Measurements from ENCODE around the gene LRRC74B. TPM values are rescaled to one million over a fixed set of nuclear protein-coding genes. Genes with fewer than 3 reads are reported as not detected.
A peak's percentile ranks its signal among the peaks of the same experiment; 100 is the strongest.

The LRRC74B gene
- polyA plus RNA-seq, 12 donors = 0.05 to 0.48 (median 0.17) TPM; not detected in 2

GRCh38 chr22:21102659-21103267 is 57.0 kb downstream of the LRRC74B start:
- DNase-seq = peak; percentile 38

DNA sequence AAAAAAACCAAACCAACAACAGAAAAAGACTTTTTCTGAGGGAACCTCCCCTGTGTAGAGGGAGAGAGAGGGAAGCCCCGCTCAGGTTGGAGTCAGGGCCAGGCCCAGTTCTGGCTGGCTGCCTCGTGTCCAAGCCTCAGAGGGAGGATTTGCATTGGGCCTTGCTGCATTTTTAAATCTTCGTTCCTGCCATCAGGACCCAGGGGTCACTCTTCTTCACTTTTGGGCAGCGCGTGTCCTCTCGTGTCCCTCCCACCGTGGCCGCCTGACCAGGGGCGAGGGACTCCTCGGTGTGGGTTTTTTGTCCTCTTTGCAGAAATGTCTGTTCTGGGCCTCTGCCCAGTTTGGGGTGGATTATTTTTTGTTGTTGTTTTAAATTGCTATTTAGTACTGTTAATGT is 57.9 kb downstream of the LRRC74B start:
- DNase-seq = peak; percentile 12

DNA sequence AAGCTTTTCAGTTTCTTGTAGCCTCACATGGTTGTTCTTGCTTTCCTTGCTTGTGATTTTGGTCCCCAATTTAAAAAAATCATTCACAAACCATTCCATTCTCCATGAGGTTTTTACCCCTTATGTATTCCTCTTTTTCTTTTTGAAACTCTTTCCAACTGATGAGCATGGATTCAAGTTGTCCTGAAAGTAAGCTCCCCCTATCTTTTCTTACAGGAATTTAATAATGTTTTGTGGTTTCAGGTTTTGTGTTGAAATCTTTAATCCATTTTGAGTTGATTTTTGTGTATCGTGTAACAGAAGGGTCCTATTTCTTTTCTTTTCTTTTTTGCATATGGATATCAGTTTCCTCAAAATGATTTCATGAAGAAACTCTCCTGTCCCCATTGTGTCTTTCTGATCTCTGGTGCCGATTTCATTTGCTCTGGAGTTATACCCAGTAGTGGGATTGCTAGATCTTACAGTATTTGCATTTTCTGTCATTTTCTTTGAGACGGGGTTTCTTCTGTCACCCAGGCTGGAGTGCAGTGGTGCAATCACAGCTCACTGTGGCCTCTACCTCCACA is 58.5 kb downstream of the LRRC74B start:
- peak; percentile 2 for DNase-seq

DNA sequence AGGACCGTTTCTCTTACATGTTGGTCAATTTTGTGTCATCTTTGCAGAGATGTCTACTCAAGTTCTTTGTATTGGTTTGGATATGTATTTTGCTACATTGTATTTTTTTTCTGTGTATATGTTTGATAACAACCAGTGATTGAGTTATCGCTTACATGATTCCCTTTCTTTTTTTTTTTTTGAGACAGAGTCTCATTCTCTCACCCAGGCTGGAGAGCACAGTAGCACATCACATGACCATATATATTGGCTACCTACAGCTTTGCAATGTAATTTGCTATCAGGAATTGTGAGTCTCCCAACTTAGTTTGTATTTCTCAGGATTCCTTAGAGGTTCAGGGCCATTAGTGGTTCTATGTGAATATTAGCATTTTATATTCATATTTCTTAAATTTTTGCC is 59.5 kb downstream of the LRRC74B start:
- DNase-seq = no peak

- no peak for DNase-seq
These were observed 60.3 kb downstream of the LRRC74B start for GRCh38 chr22:21106000-21106399.

GRCh38 chr22:21108379-21109115 is 62.8 kb downstream of the LRRC74B start:
- no peak for DNase-seq

Other genes starting within 250 kb of the LRRC74B start
- gene PI4KA, start 187.1 kb upstream of the LRRC74B start, polyA plus RNA-seq (ENCODE audit: insufficient read length in 12 of 12) = 10 to 100 TPM in 11 of 12 donors, not detected in 1; 27.8 to 52.1 (median 31.0) TPM
- 100 to 1,000 TPM in 1 of 12 donors, 10 to 100 TPM in 11; 22.7 to 131 (median 27.9) TPM for gene SNAP29, start 186.9 kb upstream of the LRRC74B start, polyA plus RNA-seq (ENCODE audit: insufficient read length in 12 of 12)
- gene CRKL, start 128.5 kb upstream of the LRRC74B start, polyA plus RNA-seq (ENCODE audit: insufficient read length in 12 of 12) = 10 to 100 TPM in 11 of 12 donors, not detected in 1; 44.7 to 57.0 (median 51.8) TPM
- under 1 TPM in 10 of 12 donors, not detected in 2; 0.19 to 0.65 (median 0.42) TPM for gene AIFM3, start 78.7 kb upstream of the LRRC74B start, polyA plus RNA-seq (ENCODE audit: insufficient read length in 12 of 12)
- gene LZTR1, start 63.6 kb upstream of the LRRC74B start, polyA plus RNA-seq (ENCODE audit: insufficient read length in 12 of 12) = 10 to 100 TPM in 11 of 12 donors, not detected in 1; 30.9 to 59.6 (median 34.9) TPM
- gene THAP7, start 43.8 kb upstream of the LRRC74B start, polyA plus RNA-seq (ENCODE audit: insufficient read length in 12 of 12) = 10 to 100 TPM in 11 of 12 donors, not detected in 1; 11.2 to 20.3 (median 14.9) TPM
- gene P2RX6, start 30.8 kb upstream of the LRRC74B start, polyA plus RNA-seq (ENCODE audit: insufficient read length in 12 of 12) = 10 to 100 TPM in 10 of 12 donors, 1 to 10 TPM in 1, not detected in 1; 8.9 to 26.8 (median 18.3) TPM
- 1 to 10 TPM in 7 of 12 donors, under 1 TPM in 3, not detected in 2; 0.67 to 4.1 (median 1.4) TPM for gene SLC7A4, start 13.4 kb upstream of the LRRC74B start, polyA plus RNA-seq (ENCODE audit: insufficient read length in 12 of 12)